NCI-H345 (cell line): ENCODE measurements around the gene COBL.

Experiments used
- DNase-seq: peaks from one replicate; lab custom pipeline; 2025; lab: John Stamatoyannopoulos, UW

COBL gene

DNA sequence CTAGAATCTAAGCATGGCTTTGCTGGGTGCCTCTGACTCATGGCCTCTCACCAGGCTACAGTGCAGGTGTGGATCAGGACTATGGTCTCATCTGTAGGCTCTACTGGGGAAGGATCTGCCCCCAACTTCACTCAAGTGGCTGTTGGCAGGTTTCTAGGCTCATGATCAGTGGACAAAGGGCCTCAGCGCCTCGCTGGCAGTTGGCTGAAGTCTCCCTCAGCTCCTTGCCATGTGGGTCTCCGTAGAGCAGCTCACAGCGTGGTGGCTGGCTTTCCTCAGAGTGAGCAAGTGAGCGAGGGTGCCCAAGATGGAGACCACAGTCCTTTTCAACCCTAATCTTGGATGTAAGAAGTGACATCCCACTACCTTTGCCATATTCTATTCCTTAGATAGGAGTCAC lies 238.0 kb downstream of the COBL start:
- no peak for DNase-seq

GRCh38 chr7:51077987-51078370 lies 238.6 kb downstream of the COBL start:
- DNase-seq: no peak

DNA sequence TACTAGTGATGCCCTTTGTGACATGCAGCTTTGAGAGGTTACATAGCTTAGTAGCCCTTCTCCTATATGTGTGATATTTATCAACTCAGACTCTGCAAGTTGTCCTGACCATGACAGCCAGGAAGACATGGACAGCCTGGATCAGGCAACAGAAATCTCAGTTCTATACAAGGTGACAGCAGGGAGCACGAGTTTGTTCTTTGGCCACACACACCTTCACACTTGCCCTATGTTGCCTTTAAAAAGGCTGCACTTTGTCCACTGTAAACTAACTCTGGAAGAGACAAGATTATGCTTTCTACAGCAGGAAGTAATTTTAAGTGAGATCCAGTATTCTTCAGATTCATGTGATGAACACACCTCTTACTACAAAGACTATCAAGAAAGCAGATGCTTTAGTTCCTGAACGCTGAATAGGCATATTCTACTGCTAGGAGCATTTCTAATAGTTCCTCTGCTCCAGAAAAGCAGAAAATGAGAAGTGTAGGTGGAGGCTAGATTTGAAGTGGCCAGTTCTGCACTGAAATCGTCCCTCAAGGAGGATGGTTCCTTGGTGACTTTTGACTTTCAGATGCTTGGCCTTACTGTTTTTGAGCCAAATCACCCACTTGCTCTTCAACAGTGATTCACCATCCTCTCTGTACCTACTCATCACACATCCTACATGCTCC lies 239.2 kb downstream of the COBL start:
- DNase-seq: no peak

GRCh38 chr7:51075681-51076580 lies 240.7 kb downstream of the COBL start:
- no peak for DNase-seq

- DNase-seq: no peak
Observed at GRCh38 chr7:51073171-51073570, 243.4 kb downstream of the COBL start.

DNA sequence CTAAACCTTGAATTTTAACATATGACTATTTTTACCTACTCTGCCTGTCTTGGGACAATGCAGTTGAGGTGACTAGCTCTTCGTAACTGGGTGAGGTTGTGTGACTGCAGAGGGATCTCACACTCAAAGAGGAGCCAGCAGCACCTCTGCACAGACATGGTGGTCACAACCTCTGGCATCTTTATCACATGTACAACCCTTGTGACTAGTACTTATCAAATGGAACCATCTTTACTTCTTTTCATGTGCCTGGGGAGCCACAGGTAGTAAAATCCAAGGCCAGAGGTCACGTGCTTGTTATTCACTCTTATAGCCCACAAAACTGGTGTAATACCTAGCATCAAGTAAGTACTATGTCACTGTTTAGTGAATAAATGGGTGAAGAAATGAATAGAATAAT lies 244.3 kb downstream of the COBL start:
- no peak for DNase-seq

DNA sequence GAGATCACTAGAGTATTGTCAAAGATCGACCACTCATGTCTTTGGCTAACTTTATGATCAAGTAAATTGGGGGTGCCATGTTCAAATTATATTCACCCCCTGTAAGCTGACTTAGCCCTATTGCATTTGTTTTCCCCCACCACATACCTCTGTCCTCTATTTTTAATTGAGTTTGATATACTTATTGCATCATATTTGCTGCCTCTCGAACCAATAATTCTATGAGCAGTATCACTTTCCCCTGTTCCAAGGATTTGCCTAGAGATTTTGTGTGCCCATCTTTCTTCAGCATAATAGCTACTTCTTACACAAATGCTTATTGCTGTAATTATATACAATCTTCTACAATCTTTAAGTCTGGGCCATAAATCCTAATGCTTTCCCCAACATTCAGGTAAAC lies 245.2 kb downstream of the COBL start:
- no peak for DNase-seq

DNA sequence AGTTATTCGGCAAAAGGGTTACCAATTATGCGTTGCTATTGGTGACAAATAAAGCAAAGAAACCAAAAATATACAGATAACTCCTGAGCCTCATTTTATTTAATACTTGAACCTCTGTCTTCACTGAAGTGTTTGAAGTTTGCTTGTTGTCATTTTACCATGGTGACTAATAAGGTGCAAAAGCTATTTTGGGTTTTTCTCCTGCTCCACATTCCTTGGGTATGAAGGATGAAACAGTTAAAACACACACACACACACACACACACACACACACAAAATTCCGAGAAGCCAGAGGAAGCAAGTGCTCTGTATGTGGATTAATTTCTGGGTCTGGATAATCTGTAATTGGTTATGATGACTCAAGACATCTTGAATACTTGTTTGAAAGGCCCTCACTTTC lies 246.5 kb downstream of the COBL start:
- no peak for DNase-seq

DNA sequence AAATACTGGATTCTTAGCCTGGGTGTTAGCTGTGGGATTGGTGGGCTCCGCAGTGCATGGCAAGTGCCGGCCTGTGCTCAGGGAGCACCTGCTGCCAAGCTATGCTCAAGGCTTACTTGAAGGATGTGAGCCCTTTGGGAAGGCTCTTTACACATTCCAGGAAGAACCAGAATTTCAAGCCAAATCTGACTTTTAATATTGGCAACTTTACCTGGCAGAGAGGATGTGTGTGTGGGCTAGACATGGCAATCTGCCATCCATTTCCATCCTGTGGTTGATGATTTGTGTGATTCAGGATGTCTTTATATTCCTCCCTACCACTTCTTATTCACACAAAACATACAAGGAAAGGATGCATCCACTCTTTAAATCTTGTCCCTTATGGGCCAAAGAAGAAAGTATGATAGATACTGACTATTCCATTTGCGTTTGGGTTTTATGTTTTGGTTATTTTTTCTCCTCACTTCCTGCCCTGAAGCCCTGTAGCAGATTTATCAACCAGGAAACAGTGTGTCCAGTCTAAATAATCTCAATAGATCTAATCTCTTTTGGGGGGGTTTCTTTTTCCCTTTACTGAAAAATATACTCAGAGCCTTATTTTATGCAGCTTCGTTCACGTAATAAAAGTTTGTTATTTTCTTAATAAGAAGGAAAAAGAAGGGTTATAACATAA lies 247.1 kb downstream of the COBL start:
- no peak for DNase-seq

- DNase-seq: no peak
Observed at GRCh38 chr7:51068401-51068800, 248.2 kb downstream of the COBL start.

DNA sequence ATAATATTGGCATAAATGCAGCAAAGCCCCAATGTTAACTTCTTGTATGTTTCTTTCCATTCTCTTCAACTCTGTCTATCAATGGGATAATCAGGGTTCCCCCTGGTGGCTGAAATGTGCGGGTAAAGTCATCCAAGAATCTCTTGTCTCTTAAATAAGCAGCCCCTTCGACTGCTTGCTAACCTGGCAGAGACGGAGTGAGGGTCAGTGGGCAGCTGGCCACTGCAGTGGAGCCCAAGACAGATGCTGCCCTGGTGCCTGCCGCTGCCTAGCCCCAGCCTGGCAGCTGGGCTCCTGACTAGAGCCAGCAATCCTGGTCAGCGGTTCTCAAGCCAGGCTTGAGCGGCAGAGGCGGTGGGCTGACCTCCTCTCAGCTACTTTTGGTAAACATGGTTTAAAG lies 248.9 kb downstream of the COBL start:
- DNase-seq: peak; percentile 36

DNA sequence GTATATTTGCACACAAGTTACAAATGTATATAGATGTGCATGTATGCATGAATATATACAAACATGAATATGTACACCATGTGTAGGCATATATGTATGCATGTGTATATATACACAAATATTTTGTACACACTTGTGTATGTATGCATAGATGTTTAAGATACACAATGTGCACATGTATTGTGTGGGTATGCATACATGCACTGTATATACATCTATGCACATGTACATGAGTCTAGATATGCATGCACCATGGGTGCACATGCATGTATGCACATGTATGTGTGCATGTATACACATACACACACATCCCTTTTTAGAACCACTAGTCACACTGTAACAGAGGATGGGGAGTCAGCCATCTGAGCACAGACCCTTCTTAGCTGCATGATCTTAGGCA lies 249.4 kb downstream of the COBL start:
- DNase-seq: no peak

DNA sequence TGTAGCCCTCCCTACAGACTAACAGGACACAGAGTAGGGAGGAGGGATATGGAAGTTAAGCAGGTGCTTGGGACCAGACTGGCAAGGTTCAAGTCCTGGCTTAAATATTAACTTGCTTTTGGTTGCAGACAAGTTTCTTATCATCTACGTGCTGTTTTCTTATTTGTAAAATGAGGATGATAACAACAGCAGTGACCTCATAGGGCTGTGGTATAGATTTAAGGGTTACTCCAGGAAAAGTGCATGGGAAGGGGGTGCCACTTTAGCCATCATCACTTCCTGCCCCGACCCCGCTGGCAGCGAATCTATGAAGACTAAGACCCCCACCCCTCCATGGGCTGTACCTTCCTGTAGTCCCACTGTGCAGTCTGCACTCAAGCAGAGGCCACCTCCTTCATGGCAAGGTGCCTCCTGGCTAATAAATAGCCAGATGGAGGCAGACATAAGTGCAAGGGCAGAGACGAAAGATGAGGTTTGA lies 250.2 kb downstream of the COBL start:
- DNase-seq: no peak

GRCh38 chr7:51065766-51066165 lies 250.8 kb downstream of the COBL start:
- no peak for DNase-seq

- DNase-seq: no peak
Observed at GRCh38 chr7:51064688-51065087, 251.9 kb downstream of the COBL start.

DNA sequence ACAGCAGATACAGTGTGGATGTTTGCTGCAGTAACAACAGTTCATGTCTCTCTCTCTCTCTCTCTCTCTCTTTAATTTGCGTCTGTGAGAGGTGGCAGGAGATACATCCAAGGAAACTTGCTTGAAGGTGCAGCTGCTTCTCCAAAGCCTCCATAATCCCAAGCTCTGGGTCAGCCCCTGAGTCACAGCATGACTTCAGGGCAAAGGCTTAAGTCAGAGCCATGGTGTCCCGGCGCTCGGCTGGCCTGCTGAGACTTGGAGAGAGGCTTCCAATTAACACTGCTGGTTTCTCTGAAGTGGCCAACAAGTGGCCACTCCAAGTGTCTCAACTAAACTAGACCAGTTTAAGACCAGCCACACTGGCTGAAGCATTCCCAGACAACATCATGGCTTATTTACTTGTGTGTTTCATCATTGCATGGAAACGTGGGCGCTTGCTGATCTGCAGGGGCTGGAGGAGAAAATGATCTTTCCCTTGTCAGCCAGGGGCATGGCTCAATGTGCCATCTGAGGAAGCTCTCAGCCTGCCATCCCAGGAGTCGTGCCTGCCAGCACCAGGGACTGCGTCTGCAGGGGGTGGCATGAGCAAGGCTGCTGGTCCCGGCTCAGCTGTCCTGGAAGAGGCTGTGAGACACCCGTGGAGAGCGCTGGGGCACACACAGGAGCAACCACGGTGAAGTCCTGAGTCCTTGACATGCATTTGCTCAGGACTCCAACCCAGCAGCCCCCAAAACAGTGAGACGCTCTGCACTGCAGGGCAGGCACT lies 254.2 kb downstream of the COBL start:
- no peak for DNase-seq

DNA sequence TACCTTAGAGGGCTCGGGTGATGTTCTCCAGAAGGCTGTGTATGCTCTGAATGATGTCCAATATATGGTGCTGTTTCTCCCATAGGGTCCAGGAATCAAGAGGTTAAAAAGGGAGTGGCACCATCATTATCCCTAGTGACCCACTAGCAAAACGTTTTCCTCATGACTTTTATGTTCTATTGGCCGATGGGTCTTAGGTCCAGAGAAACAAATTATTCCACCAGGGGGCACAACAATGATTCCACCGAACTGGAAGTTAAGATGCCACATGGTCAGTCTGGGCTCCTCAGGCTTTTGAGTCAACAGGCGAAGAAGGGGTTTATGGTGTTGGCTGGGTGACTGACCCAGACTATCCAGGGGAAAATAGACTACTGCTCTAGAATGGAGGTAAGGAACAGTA lies 256.1 kb downstream of the COBL start:
- DNase-seq: no peak

DNA sequence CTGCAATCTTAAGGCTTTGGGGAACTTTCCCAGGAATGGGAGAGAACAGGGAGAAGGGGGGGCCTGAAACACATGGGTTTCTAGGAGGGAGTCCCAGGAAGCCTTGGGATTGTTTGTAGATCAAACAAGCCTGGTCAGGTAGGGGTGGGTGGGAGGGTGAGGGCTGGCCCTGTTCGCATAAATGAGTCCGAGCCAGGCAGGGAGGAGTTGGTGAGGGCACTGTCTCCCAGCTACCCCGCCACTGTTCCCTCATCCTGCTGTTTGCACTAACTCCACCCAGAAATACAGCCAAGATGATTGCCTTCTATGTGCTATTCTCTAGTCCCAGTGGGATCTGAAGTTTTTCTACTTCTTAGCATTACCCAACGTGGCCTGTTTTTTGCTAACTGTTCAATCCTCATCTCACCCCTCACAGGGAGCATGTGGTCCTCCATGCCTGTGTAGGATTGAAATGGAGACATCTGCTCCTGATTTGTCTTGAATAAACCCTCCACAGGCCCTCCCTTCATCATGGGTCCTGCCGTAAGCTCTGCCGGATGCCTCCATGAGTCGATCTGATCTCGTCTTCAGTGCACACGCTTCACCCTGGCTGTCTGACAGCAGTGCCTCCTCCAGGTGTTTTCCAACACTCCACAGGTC lies 257.0 kb downstream of the COBL start:
- no peak for DNase-seq

DNA sequence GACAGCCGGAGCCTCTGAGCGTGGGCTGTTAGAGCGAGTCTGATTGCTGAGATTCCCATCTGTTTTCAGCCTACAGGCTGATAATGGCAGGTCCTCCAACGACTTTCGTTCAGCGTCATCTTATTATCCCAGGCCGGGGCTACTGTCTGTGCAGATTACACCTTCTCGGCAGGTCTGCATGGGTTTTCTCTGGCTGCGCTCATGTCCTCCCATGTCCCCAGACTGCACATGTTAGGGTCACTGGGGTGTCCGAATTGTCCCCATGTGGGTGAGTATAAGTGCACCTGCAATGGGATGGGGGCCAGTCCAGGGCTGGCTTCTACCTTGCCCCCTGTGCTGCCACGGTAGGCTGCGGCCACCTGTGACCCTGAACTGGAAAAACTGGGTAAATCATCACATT lies 257.8 kb downstream of the COBL start:
- DNase-seq: no peak

GRCh38 chr7:51055039-51055840 lies 261.4 kb downstream of the COBL start:
- no peak for DNase-seq

GRCh38 chr7:51054231-51054630 lies 262.4 kb downstream of the COBL start:
- DNase-seq: no peak
